Pancreas (tissue), 10 donors: ENCODE data around the gene LRRC32. TPM values are rescaled to one million over a fixed set of nuclear protein-coding genes. Genes with fewer than 3 reads are reported as not detected.

Experiments used
- ATAC-seq, 4 donors: fragments of 200-7000 bp; cut with Tn5 transposase; one replicate each; pipeline versions ENCODE4 v1.8.0 to v1.9.1; 2020; ENCODE audit warnings: mild to moderate bottlenecking in 4 of 4, moderate library complexity in 4 of 4
- DNase-seq, 6 donors: peaks; one replicate each; pipeline ENCODE4 v3.0.0-alpha.2; 2020
- FAIRE-seq: peaks from 2 replicates; lab custom pipeline; 2012; peaks lifted over from hg19 to GRCh38; lab: Jason Lieb, UNC
- H3K27ac ChIP-seq, 4 donors: fragments of 200-600 bp; sonication (generic); 1 replicate in 3 of 4; 2 replicates in 1 of 4; pipeline versions ENCODE4 v1.5.0 to v1.8.0; 2020
- H3K27me3 ChIP-seq, 4 donors: fragments of 200-600 bp; one replicate each; pipeline ENCODE4 v1.8.0; 2021
- H3K36me3 ChIP-seq, 3 donors: fragments of 200-600 bp; sonication (generic) in 1 of 3; one replicate each; pipeline versions ENCODE4 v1.5.0 to v1.8.0; 2020 to 2021
- H3K4me1 ChIP-seq, 3 donors: fragments of 200-600 bp; one replicate each; pipeline ENCODE4 v1.8.0; 2021
- H3K4me3 ChIP-seq, 4 donors: fragments of 200-600 bp; sonication (generic) in 2 of 4; one replicate each; pipeline versions ENCODE4 v1.5.0 to v1.8.0; 2020 to 2021
- H3K9me3 ChIP-seq, 4 donors: fragments of 200-600 bp; one replicate each; pipeline ENCODE4 v1.8.0; 2021
- WGBS, 2 donors: extraction: QIAGEN DNeasy Blood & Tissue Kit; methylation state at CpG; one replicate each; pipeline ENCODE4 v1.1.7; 2013; 5-methylcytosine and 5-hydroxymethylcytosine counted together
- intact Hi-C, 3 donors: fragments of 100-400 bp; cut with DNase I; formaldehyde crosslinking; loops; one replicate each; pipeline versions ENCODE4 v1.11.1 to v1.14.2; 2022
- polyA plus RNA-seq, 2 donors: library from polyadenylated mRNA; stranded (reverse); fragments of 200-250 nt; gene quantifications; one replicate each; pipeline ENCODE4 v1.2.3, GENCODE V29; 2013
- total RNA-seq, 6 donors: library from RNA; stranded (reverse); fragmentation: NEBNext Ultra II Directional in 4 of 6; extraction: Animal tissue kit (Norgen Biotek cat#: 25700) in 4 of 6; gene quantifications; one replicate each; pipeline versions ENCODE4 v1.2.1 to v1.2.4, GENCODE V29; 2021 to 2023
- TF ChIP-seq, protein P1 (sequence below), 4 donors: fragments of 200-600 bp; sonication (generic) in 3 of 4; IDR thresholded peaks; one replicate each; pipeline versions ENCODE4 v1.5.0 to v1.8.0; 2021; ENCODE audit warnings: antibody characterized with exemption in 4 of 4
- donor health status: healthy with polysubstance abuse.
- donor health status: DM: no; HTN: no; CAD: no; lungs with moderate emphysema.
- donor health status: DM: no; HTN: no; CAD: no.
- donor health status: control.
- donor health status: control.
- donor health status: Bipolar disorder and iron deficiency.
- donor health status: DM: yes; HTN: yes; CAD: no.
- donor health status: DM: no; HTN: no; CAD: no.
- donor health status: DM: no; HTN: no; CAD: no.
- donor health status: DM: yes; HTN: yes; CAD: no.

LRRC32 gene
- total and polyA plus RNA-seq, 8 donors = 5.7 to 43.0 (median 12.0) TPM

GRCh38 chr11:76655501-76656049 is 15.0 kb downstream of the LRRC32 start:
- Histone ChIP-seq H3K27ac (no peak overlapping the region), H3K4me1 (no peaks in the 10 kb centered on the region), H3K36me3 (no peaks in the 10 kb centered on the region), H3K4me3 (no peak overlapping the region), H3K27me3 (peaks cover 0 to 3% (median 0%) of the 10 kb centered on the region in 4 donors), H3K9me3 (no peaks in the 10 kb centered on the region)
- ATAC-seq = no peak
- FAIRE-seq = no peak
- 84 to 86% methylated on average over 15 of the region's 15 CpGs for WGBS, 2 donors
- DNase-seq = peak in 1 of 6 donors; percentile 47
- intact Hi-C loops = no loop called here
- TF ChIP-seq, protein P1, sequence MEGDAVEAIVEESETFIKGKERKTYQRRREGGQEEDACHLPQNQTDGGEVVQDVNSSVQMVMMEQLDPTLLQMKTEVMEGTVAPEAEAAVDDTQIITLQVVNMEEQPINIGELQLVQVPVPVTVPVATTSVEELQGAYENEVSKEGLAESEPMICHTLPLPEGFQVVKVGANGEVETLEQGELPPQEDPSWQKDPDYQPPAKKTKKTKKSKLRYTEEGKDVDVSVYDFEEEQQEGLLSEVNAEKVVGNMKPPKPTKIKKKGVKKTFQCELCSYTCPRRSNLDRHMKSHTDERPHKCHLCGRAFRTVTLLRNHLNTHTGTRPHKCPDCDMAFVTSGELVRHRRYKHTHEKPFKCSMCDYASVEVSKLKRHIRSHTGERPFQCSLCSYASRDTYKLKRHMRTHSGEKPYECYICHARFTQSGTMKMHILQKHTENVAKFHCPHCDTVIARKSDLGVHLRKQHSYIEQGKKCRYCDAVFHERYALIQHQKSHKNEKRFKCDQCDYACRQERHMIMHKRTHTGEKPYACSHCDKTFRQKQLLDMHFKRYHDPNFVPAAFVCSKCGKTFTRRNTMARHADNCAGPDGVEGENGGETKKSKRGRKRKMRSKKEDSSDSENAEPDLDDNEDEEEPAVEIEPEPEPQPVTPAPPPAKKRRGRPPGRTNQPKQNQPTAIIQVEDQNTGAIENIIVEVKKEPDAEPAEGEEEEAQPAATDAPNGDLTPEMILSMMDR (IDR thresholded peaks at IDR 0.05) = no peak

DNA sequence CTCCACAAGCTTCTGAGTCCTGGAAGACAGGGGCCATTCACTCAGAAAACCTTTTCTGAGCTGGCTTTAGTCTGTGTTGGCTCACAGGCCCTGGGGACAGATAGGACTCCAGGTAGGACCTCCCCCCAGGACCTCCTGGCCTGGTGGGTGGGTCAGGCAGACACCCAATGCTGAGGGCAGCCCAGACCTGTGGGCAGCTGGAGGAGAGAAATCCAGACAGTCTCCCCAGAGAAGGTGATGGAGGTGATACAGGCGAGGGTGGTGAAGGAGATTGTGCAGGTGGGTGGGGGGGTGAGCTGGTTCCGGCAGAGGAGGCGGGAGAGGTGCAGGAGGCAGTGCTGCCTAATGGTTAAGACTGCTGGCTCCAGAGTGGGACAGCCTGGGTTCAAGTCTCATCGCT is 15.6 kb downstream of the LRRC32 start:
- TF ChIP-seq, protein P1 (IDR thresholded peaks at IDR 0.05) = no peak

DNA sequence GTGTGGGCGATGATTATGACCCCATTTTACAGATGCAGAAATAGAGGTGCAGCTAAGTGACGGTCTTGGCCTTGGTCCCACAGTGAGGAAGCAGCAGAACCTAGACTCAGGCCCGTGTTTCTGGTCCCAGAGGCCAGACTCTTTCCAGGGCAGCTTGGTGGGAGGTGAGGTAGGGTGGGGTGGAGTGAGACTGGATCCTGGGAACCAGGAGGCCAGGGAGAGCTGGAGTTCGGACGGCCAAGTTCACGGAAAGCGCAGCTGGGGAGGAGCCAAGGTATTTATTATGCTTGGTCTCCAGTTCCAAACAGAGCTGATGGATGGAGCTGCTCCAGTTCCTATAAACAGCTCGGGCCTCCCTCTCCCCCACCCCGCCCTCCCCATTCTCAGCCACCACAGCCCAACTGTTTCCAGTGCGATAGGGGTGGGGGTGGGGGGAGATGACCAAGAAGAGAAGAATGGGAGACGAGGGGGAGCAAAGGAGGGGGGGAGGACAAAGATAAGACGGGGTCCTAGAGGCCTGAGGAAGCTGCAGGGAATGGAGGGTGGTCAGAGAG is 16.2 kb downstream of the LRRC32 start:
- H3K27me3 ChIP-seq = peaks cover 0 to 3% (median 0%) of the 10 kb centered on the region in 4 donors
- WGBS, 2 donors = 61 to 66% methylated on average over 12 of the region's 12 CpGs
- no peaks in the 10 kb centered on the region for H3K4me1 ChIP-seq
- no peak overlapping the region for H3K4me3 ChIP-seq
- DNase-seq (no peak), FAIRE-seq (no peak), ATAC-seq (peak in 3 of 4 donors; percentile 28 to 62 (median 29))
- TF ChIP-seq, protein P1 (IDR thresholded peaks at IDR 0.05) = no peak
- H3K9me3 ChIP-seq = no peaks in the 10 kb centered on the region
- intact Hi-C loops = no loop called here
- H3K27ac ChIP-seq = no peak overlapping the region
- no peaks in the 10 kb centered on the region for H3K36me3 ChIP-seq

More for the DNA sequence above, 15.6 kb downstream of the LRRC32 start:
- Histone ChIP-seq H3K27ac (no peak overlapping the region), H3K27me3 (peaks cover 0 to 3% (median 0%) of the 10 kb centered on the region in 4 donors), H3K9me3 (no peaks in the 10 kb centered on the region), H3K4me1 (no peaks in the 10 kb centered on the region), H3K36me3 (no peaks in the 10 kb centered on the region), H3K4me3 (no peak overlapping the region)
- ATAC-seq = no peak
- intact Hi-C loops = no loop called here
- 93 to 98% methylated on average over 4 of the region's 4 CpGs for WGBS, 2 donors
- no peak for DNase-seq
- no peak for FAIRE-seq

GRCh38 chr11:76653674-76654284 is 16.8 kb downstream of the LRRC32 start:
- 77 to 80% methylated on average over 10 of the region's 10 CpGs for WGBS, 2 donors
- no peak for DNase-seq
- ATAC-seq = peak in 3 of 4 donors; percentile 48 to 62 (median 54)
- H3K36me3 ChIP-seq = no peaks in the 10 kb centered on the region
- peaks cover 0 to 3% (median 0%) of the 10 kb centered on the region in 4 donors for H3K27me3 ChIP-seq
- no peak overlapping the region for H3K27ac ChIP-seq
- FAIRE-seq = no peak
- no peak overlapping the region for H3K4me3 ChIP-seq
- H3K9me3 ChIP-seq = no peaks in the 10 kb centered on the region
- intact Hi-C loops = no loop called here
- H3K4me1 ChIP-seq = no peaks in the 10 kb centered on the region
- TF ChIP-seq, protein P1 (IDR thresholded peaks at IDR 0.05) = no peak
